ENCODE data around the gene SLC2A6. TPM values are rescaled to one million over a fixed set of nuclear protein-coding genes. Genes with fewer than 3 reads are reported as not detected.

SLC2A6 gene
- total and polyA plus RNA-seq, 7 donors = 1.2 to 2.7 (median 1.8) TPM

- no peak for ATAC-seq
- Histone ChIP-seq H3K27ac (no peak overlapping the region), H3K4me1 (no peaks in the 10 kb centered on the region), H3K36me3 (ENCODE audit: insufficient read depth in 1 of 2, low read depth in 1 of 2) (peaks cover 0 to 30% of the 10 kb centered on the region in 2 donors), H3K4me3 (no peak overlapping the region), H3K27me3 (ENCODE audit: insufficient read depth in 3 of 3, low read length in 2 of 3) (no peaks in the 10 kb centered on the region), H3K9me3 (no peaks in the 10 kb centered on the region)
- intact Hi-C loops (cut with DNase I) = loop anchor here in 1 of 2 donors (10.0 kb wide), 1 partner anchor 112 kb away; the partner anchor contains the start of genes SURF1 and SURF2
- WGBS, 3 donors = 83 to 89% (median 84%) methylated on average over 10 of the region's 10 CpGs
- TF ChIP-seq CTCF (IDR thresholded peaks at IDR 0.05) = no peak
- DNase-seq = no peak
Observed at GRCh38 chr9:133467101-133467500, 11.8 kb downstream of the SLC2A6 start.

- Histone ChIP-seq H3K4me1 (peaks cover 2% of the 10 kb centered on the region), H3K27me3 (ENCODE audit: insufficient read depth in 3 of 3, low read length in 2 of 3) (no peaks in the 10 kb centered on the region), H3K36me3 (ENCODE audit: insufficient read depth in 1 of 2, low read depth in 1 of 2) (peaks cover 0 to 30% of the 10 kb centered on the region in 2 donors), H3K27ac (no peak overlapping the region), H3K4me3 (no peak overlapping the region), H3K9me3 (no peaks in the 10 kb centered on the region)
- no peak for ATAC-seq
- TF ChIP-seq CTCF (IDR thresholded peaks at IDR 0.05) = no peak
- WGBS, 3 donors = 79 to 85% (median 81%) methylated on average over 6 of the region's 6 CpGs
- intact Hi-C loops (cut with DNase I) = loop anchor here in 1 of 2 donors (10.0 kb wide), 1 partner anchor 111 kb away; the partner anchor contains the start of genes SURF1 and SURF2
- no peak for DNase-seq
Observed at GRCh38 chr9:133465984-133466383, 12.9 kb downstream of the SLC2A6 start.

GRCh38 chr9:133464638-133465037 lies 14.3 kb downstream of the SLC2A6 start:
- ATAC-seq (no peak), DNase-seq (no peak)
- intact Hi-C loops (cut with DNase I) = loop anchor here (5.0 to 10.0 kb wide), 2 partner anchors 47 to 110 kb away; partner anchors contain the start of genes REXO4 (in 1 of the 2), SURF1 (in 1 of the 2) and SURF2 (in 1 of the 2)
- H3K9me3 ChIP-seq = no peaks in the 10 kb centered on the region
- H3K4me1 ChIP-seq = peaks cover 9% of the 10 kb centered on the region
- no peaks in the 10 kb centered on the region for H3K27me3 ChIP-seq (ENCODE audit: insufficient read depth in 3 of 3, low read length in 2 of 3)
- no peak overlapping the region for H3K4me3 ChIP-seq
- no peak for TF ChIP-seq CTCF (IDR thresholded peaks at IDR 0.05)
- peaks cover 0 to 30% of the 10 kb centered on the region in 2 donors for H3K36me3 ChIP-seq (ENCODE audit: insufficient read depth in 1 of 2, low read depth in 1 of 2)
- 88 to 92% (median 91%) methylated on average over 10 of the region's 10 CpGs for WGBS, 3 donors
- H3K27ac ChIP-seq = no peak overlapping the region

GRCh38 chr9:133463864-133464615 lies 14.9 kb downstream of the SLC2A6 start:
- Histone ChIP-seq H3K27me3 (ENCODE audit: insufficient read depth in 3 of 3, low read length in 2 of 3) (no peaks in the 10 kb centered on the region), H3K36me3 (ENCODE audit: insufficient read depth in 1 of 2, low read depth in 1 of 2) (peaks cover 0 to 30% of the 10 kb centered on the region in 2 donors), H3K4me3 (no peak overlapping the region), H3K27ac (no peak overlapping the region), H3K4me1 (peaks cover 11% of the 10 kb centered on the region), H3K9me3 (no peaks in the 10 kb centered on the region)
- intact Hi-C loops (cut with DNase I) = loop anchor here (5.0 to 10.0 kb wide), 2 partner anchors 47 to 109 kb away; partner anchors contain the start of genes REXO4 (in 1 of the 2), SURF1 (in 1 of the 2) and SURF2 (in 1 of the 2)
- TF ChIP-seq CTCF (IDR thresholded peaks at IDR 0.05) = no peak
- DNase-seq (no peak), ATAC-seq (no peak)
- WGBS, 3 donors = 88 to 92% (median 90%) methylated on average over 19 to 24 of the region's 24 CpGs

Measured in psoas muscle (tissue), 8 donors.